ENCODE results near the gene NUP210L. TPM values are rescaled to one million over a fixed set of nuclear protein-coding genes. Genes with fewer than 3 reads are reported as not detected.
A peak's percentile ranks its signal among the peaks of the same experiment; 100 is the strongest.

NUP210L gene
- total and polyA plus RNA-seq, 9 of the 15 experiments (the other 6 are each of a cell fraction or from before 2014, with no cell fraction given), result 0.01 to 0.04 TPM; not detected in 7

DNA sequence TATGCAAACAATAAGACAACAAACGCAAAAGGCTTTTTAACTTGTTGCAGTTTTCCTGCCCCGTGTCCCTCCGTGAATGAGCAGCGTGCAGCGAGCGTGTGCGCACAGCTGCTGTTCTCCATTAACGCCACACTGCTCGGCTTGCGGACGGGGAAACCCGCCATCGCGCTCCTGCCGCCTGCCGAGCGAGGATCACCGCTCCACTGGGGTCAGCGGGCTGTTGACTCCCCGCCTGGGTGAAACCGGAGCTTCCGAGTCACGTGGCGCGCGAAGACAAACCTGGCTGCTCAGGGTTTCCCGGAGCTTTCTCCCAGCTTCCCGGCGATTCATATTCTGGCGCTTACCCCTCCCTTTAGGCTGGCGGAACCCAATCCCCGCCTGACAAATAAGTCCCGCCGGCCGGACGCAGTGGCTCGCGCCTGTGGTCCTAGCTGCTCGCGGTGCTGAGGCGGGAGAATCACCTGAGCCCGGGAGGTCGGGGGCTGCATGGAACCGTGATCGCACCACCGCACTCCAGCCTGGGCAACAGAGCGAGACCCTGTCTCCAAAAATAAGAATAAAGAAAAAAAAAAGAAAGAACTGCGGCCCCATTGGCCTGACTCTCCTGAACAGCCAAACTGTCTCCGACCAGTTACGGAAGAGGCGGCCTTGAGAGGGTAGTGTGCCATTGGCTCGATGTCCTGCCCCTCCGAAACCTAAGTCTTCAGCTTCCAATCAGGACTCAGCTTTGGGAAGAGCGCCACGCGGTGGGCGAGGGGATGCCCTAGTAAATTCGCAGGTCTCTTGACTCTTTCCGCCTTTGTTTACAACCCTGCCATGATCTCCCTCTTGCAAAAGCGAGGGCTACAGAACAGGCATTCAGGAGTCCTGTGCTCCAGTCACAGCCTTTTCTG is 187.5 kb downstream of the NUP210L start, which contains the start of gene CREB3L4 (continued):
- TF ChIP-seq CTBP1 (IDR thresholded peaks at IDR 0.05; ENCODE audit: borderline replicate concordance), result peak; percentile 73
- TF ChIP-seq, protein P1, sequence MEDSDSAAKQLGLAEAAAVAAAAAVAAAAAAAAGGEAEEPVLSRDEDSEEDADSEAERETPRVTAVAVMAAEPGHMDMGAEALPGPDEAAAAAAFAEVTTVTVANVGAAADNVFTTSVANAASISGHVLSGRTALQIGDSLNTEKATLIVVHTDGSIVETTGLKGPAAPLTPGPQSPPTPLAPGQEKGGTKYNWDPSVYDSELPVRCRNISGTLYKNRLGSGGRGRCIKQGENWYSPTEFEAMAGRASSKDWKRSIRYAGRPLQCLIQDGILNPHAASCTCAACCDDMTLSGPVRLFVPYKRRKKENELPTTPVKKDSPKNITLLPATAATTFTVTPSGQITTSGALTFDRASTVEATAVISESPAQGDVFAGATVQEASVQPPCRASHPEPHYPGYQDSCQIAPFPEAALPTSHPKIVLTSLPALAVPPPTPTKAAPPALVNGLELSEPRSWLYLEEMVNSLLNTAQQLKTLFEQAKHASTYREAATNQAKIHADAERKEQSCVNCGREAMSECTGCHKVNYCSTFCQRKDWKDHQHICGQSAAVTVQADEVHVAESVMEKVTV (CRISPR knock-in tag; IDR thresholded peaks at IDR 0.05), result no peak
- no peak for TF ChIP-seq MTA1 (IDR thresholded peaks at IDR 0.05; ENCODE audit: borderline replicate concordance)
- TF ChIP-seq SMARCA4 (IDR thresholded peaks at IDR 0.05), result peak; percentile 75; the same call in 1 of the 2 replicates
- no peak for TF ChIP-seq ARID3B (CRISPR knock-in tag; IDR thresholded peaks at IDR 0.05; ENCODE audit: borderline replicate concordance)
- TF ChIP-seq ZNF551 (CRISPR knock-in tag; IDR thresholded peaks at IDR 0.05), result no peak
- TF ChIP-seq ARID1B (IDR thresholded peaks at IDR 0.05), result no peak; the same call in 1 of the 2 replicates
- no peak for TF ChIP-seq NCOA2 (IDR thresholded peaks at IDR 0.05; ENCODE audit: partially characterized antibody in 2 of 2)
- TF ChIP-seq, protein P2, sequence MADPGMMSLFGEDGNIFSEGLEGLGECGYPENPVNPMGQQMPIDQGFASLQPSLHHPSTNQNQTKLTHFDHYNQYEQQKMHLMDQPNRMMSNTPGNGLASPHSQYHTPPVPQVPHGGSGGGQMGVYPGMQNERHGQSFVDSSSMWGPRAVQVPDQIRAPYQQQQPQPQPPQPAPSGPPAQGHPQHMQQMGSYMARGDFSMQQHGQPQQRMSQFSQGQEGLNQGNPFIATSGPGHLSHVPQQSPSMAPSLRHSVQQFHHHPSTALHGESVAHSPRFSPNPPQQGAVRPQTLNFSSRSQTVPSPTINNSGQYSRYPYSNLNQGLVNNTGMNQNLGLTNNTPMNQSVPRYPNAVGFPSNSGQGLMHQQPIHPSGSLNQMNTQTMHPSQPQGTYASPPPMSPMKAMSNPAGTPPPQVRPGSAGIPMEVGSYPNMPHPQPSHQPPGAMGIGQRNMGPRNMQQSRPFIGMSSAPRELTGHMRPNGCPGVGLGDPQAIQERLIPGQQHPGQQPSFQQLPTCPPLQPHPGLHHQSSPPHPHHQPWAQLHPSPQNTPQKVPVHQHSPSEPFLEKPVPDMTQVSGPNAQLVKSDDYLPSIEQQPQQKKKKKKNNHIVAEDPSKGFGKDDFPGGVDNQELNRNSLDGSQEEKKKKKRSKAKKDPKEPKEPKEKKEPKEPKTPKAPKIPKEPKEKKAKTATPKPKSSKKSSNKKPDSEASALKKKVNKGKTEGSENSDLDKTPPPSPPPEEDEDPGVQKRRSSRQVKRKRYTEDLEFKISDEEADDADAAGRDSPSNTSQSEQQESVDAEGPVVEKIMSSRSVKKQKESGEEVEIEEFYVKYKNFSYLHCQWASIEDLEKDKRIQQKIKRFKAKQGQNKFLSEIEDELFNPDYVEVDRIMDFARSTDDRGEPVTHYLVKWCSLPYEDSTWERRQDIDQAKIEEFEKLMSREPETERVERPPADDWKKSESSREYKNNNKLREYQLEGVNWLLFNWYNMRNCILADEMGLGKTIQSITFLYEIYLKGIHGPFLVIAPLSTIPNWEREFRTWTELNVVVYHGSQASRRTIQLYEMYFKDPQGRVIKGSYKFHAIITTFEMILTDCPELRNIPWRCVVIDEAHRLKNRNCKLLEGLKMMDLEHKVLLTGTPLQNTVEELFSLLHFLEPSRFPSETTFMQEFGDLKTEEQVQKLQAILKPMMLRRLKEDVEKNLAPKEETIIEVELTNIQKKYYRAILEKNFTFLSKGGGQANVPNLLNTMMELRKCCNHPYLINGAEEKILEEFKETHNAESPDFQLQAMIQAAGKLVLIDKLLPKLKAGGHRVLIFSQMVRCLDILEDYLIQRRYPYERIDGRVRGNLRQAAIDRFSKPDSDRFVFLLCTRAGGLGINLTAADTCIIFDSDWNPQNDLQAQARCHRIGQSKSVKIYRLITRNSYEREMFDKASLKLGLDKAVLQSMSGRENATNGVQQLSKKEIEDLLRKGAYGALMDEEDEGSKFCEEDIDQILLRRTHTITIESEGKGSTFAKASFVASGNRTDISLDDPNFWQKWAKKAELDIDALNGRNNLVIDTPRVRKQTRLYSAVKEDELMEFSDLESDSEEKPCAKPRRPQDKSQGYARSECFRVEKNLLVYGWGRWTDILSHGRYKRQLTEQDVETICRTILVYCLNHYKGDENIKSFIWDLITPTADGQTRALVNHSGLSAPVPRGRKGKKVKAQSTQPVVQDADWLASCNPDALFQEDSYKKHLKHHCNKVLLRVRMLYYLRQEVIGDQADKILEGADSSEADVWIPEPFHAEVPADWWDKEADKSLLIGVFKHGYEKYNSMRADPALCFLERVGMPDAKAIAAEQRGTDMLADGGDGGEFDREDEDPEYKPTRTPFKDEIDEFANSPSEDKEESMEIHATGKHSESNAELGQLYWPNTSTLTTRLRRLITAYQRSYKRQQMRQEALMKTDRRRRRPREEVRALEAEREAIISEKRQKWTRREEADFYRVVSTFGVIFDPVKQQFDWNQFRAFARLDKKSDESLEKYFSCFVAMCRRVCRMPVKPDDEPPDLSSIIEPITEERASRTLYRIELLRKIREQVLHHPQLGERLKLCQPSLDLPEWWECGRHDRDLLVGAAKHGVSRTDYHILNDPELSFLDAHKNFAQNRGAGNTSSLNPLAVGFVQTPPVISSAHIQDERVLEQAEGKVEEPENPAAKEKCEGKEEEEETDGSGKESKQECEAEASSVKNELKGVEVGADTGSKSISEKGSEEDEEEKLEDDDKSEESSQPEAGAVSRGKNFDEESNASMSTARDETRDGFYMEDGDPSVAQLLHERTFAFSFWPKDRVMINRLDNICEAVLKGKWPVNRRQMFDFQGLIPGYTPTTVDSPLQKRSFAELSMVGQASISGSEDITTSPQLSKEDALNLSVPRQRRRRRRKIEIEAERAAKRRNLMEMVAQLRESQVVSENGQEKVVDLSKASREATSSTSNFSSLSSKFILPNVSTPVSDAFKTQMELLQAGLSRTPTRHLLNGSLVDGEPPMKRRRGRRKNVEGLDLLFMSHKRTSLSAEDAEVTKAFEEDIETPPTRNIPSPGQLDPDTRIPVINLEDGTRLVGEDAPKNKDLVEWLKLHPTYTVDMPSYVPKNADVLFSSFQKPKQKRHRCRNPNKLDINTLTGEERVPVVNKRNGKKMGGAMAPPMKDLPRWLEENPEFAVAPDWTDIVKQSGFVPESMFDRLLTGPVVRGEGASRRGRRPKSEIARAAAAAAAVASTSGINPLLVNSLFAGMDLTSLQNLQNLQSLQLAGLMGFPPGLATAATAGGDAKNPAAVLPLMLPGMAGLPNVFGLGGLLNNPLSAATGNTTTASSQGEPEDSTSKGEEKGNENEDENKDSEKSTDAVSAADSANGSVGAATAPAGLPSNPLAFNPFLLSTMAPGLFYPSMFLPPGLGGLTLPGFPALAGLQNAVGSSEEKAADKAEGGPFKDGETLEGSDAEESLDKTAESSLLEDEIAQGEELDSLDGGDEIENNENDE (IDR thresholded peaks at IDR 0.05; ENCODE audit: low read depth, low read length), result no peak
- TF ChIP-seq HMG20A (CRISPR knock-in tag; conservative IDR thresholded peaks at IDR 0.05), result no peak
- TF ChIP-seq MCM5 (IDR thresholded peaks at IDR 0.05; ENCODE audit: low read depth), result no peak

Data from K562 (cell line).